Adrenal gland (tissue), 5 donors: Measurements from ENCODE around the gene S100G.
"Not testable (repeated sequence)": the region's sequence is repeated elsewhere in the genome, so short reads cannot be mapped to it uniquely, and the experiment has no call there.

Experiments
- POLR2A ChIP-seq, 2 donors: fragments of 450-650 bp; IDR thresholded peaks; one replicate each; pipeline ENCODE4 v1.6.1; 2017; ENCODE audit warnings: antibody characterized with exemption in 2 of 2, mild to moderate bottlenecking in 2 of 2, moderate library complexity in 1 of 2
- TF ChIP-seq, protein P1 (sequence below), 6 experiments: fragments of 450-650 bp in 4 of 6; fragments of 200-600 bp in 2 of 6; sonication (generic) in 1 of 6; IDR thresholded peaks; 1 replicate in 5 of 6; 2 replicates in 1 of 6; pipeline versions ENCODE4 v1.5.1 to v1.8.0; 2016 to 2021; ENCODE audit warnings: antibody characterized with exemption in 6 of 6, mild to moderate bottlenecking in 2 of 6, moderate library complexity in 1 of 6
- donor health status: DM: no; HTN: no; CAD: no.

GRCh38 chrX:16628511-16628910 lies 21.4 kb upstream of the S100G start:
- TF ChIP-seq, protein P1, sequence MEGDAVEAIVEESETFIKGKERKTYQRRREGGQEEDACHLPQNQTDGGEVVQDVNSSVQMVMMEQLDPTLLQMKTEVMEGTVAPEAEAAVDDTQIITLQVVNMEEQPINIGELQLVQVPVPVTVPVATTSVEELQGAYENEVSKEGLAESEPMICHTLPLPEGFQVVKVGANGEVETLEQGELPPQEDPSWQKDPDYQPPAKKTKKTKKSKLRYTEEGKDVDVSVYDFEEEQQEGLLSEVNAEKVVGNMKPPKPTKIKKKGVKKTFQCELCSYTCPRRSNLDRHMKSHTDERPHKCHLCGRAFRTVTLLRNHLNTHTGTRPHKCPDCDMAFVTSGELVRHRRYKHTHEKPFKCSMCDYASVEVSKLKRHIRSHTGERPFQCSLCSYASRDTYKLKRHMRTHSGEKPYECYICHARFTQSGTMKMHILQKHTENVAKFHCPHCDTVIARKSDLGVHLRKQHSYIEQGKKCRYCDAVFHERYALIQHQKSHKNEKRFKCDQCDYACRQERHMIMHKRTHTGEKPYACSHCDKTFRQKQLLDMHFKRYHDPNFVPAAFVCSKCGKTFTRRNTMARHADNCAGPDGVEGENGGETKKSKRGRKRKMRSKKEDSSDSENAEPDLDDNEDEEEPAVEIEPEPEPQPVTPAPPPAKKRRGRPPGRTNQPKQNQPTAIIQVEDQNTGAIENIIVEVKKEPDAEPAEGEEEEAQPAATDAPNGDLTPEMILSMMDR (IDR thresholded peaks at IDR 0.05): not testable (repeated sequence)
- TF ChIP-seq POLR2A (IDR thresholded peaks at IDR 0.05): not testable (repeated sequence)
